ENCODE results near the gene KCNE3. TPM values are rescaled to one million over a fixed set of nuclear protein-coding genes. Genes with fewer than 3 reads are reported as not detected.
A peak's percentile ranks its signal among the peaks of the same experiment; 100 is the strongest.

Gene KCNE3
- total and polyA plus RNA-seq, 2 experiments from 2014 or later, result 0.11 to 0.38 TPM

- Histone ChIP-seq H3K27ac (no peak overlapping the region), H3K4me2 (ENCODE audit: unreplicated experiment) (no peak overlapping the region), H3K4me3 (no peak overlapping the region), H3K9me3 (ENCODE audit: low read depth) (no peaks in the 10 kb centered on the region), H4K20me1 (ENCODE audit: insufficient read depth) (no peaks in the 10 kb centered on the region), H3K9ac (no peak overlapping the region), H3K27me3 (replicated peaks; ENCODE audit: insufficient read depth) (peaks cover 9% of the 10 kb centered on the region; the same call in 1 of the 2 replicates), H3F3A (ENCODE audit: insufficient read depth) (no peaks in the 10 kb centered on the region), H3K9me2 (ENCODE audit: insufficient read depth) (no peaks in the 10 kb centered on the region), H3K4me1 (ENCODE audit: insufficient read depth) (peaks cover 11% of the 10 kb centered on the region; the same call in 1 of the 2 replicates), H2AFZ (no peak overlapping the region), H3K36me3 (ENCODE audit: low read depth) (no peaks in the 10 kb centered on the region), H3K79me2 (ENCODE audit: insufficient read depth) (no peaks in the 10 kb centered on the region)
- no peak for TF ChIP-seq EZH2phosphoT487 (IDR thresholded peaks at IDR 0.05; ENCODE audit: insufficient read depth, low read depth)
- TF ChIP-seq EZH2 (IDR thresholded peaks at IDR 0.05; ENCODE audit: insufficient read depth, poor library complexity, severe bottlenecking), result no peak
- in situ Hi-C loops (cut with MboI), result no loop called here
- WGBS, 2 experiments (ENCODE audit: low coverage in 1 of 2, low lambda C conversion rate in 2 of 2, missing lambda C conversion rate in 2 of 2), result 93 to 95% methylated on average over 1 of the region's 1 CpG
- DNase-seq, result no peak
Observed at GRCh38 chr11:74464746-74465145, 2.6 kb downstream of the KCNE3 start.

GRCh38 chr11:74463216-74463615, 4.1 kb downstream of the KCNE3 start:
- H2AFZ ChIP-seq, result no peak overlapping the region
- no peaks in the 10 kb centered on the region for H3K36me3 ChIP-seq (ENCODE audit: low read depth)
- no peaks in the 10 kb centered on the region for H3F3A ChIP-seq (ENCODE audit: insufficient read depth)
- DNase-seq, result no peak
- 64 to 67% methylated on average over 1 of the region's 1 CpG for WGBS, 2 experiments (ENCODE audit: low coverage in 1 of 2, low lambda C conversion rate in 2 of 2, missing lambda C conversion rate in 2 of 2)
- no peaks in the 10 kb centered on the region for H3K9me2 ChIP-seq (ENCODE audit: insufficient read depth)
- in situ Hi-C loops (cut with MboI), result no loop called here
- H3K4me1 ChIP-seq (ENCODE audit: insufficient read depth), result peaks cover 11% of the 10 kb centered on the region; the same call in 1 of the 2 replicates
- no peak overlapping the region for H3K4me3 ChIP-seq
- peaks cover 3% of the 10 kb centered on the region; the same call in 1 of the 2 replicates for H3K27me3 ChIP-seq (replicated peaks; ENCODE audit: insufficient read depth)
- H3K9me3 ChIP-seq (ENCODE audit: low read depth), result no peaks in the 10 kb centered on the region
- H3K79me2 ChIP-seq (ENCODE audit: insufficient read depth), result no peaks in the 10 kb centered on the region
- H3K9ac ChIP-seq, result no peak overlapping the region
- H3K27ac ChIP-seq, result no peak overlapping the region
- H4K20me1 ChIP-seq (ENCODE audit: insufficient read depth), result no peaks in the 10 kb centered on the region
- H3K4me2 ChIP-seq (ENCODE audit: unreplicated experiment), result no peak overlapping the region
- TF ChIP-seq EZH2 (IDR thresholded peaks at IDR 0.05; ENCODE audit: insufficient read depth, poor library complexity, severe bottlenecking) (no peak), EZH2phosphoT487 (IDR thresholded peaks at IDR 0.05; ENCODE audit: insufficient read depth, low read depth) (no peak)

- no peak overlapping the region for H3K4me2 ChIP-seq (ENCODE audit: unreplicated experiment)
- H3K27ac ChIP-seq, result no peak overlapping the region
- no peaks in the 10 kb centered on the region for H3K79me2 ChIP-seq (ENCODE audit: insufficient read depth)
- TF ChIP-seq EZH2phosphoT487 (IDR thresholded peaks at IDR 0.05; ENCODE audit: insufficient read depth, low read depth) (no peak), EZH2 (IDR thresholded peaks at IDR 0.05; ENCODE audit: insufficient read depth, poor library complexity, severe bottlenecking) (no peak)
- 66 to 69% methylated on average over 5 of the region's 5 CpGs for WGBS, 2 experiments (ENCODE audit: low coverage in 1 of 2, low lambda C conversion rate in 2 of 2, missing lambda C conversion rate in 2 of 2)
- no peak overlapping the region for H3K9ac ChIP-seq
- no peaks in the 10 kb centered on the region for H3K27me3 ChIP-seq (replicated peaks; ENCODE audit: insufficient read depth)
- H3K9me2 ChIP-seq (ENCODE audit: insufficient read depth), result no peaks in the 10 kb centered on the region
- no peaks in the 10 kb centered on the region for H3K36me3 ChIP-seq (ENCODE audit: low read depth)
- H3K4me3 ChIP-seq, result no peak overlapping the region
- no peaks in the 10 kb centered on the region for H3F3A ChIP-seq (ENCODE audit: insufficient read depth)
- peaks cover 11% of the 10 kb centered on the region; the same call in 1 of the 2 replicates for H3K4me1 ChIP-seq (ENCODE audit: insufficient read depth)
- no peak overlapping the region for H2AFZ ChIP-seq
- H4K20me1 ChIP-seq (ENCODE audit: insufficient read depth), result no peaks in the 10 kb centered on the region
- DNase-seq, result no peak
- in situ Hi-C loops (cut with MboI), result no loop called here
- H3K9me3 ChIP-seq (ENCODE audit: low read depth), result no peaks in the 10 kb centered on the region
Observed at GRCh38 chr11:74462631-74463030, 4.7 kb downstream of the KCNE3 start.

GRCh38 chr11:74462009-74462408, 5.3 kb downstream of the KCNE3 start:
- in situ Hi-C loops (cut with MboI), result no loop called here
- no peaks in the 10 kb centered on the region for H3K9me2 ChIP-seq (ENCODE audit: insufficient read depth)
- peak overlapping the region; percentile 48; the same call in 1 of the 2 replicates for H2AFZ ChIP-seq
- H4K20me1 ChIP-seq (ENCODE audit: insufficient read depth), result no peaks in the 10 kb centered on the region
- H3K4me3 ChIP-seq, result no peak overlapping the region
- no peaks in the 10 kb centered on the region for H3F3A ChIP-seq (ENCODE audit: insufficient read depth)
- DNase-seq, result peak; percentile 18
- H3K4me2 ChIP-seq (ENCODE audit: unreplicated experiment), result no peak overlapping the region
- TF ChIP-seq EZH2phosphoT487 (IDR thresholded peaks at IDR 0.05; ENCODE audit: insufficient read depth, low read depth), result no peak
- no peak for TF ChIP-seq EZH2 (IDR thresholded peaks at IDR 0.05; ENCODE audit: insufficient read depth, poor library complexity, severe bottlenecking)
- H3K27ac ChIP-seq, result no peak overlapping the region
- H3K36me3 ChIP-seq (ENCODE audit: low read depth), result no peaks in the 10 kb centered on the region
- H3K9ac ChIP-seq, result no peak overlapping the region
- 63 to 75% methylated on average over 2 of the region's 2 CpGs for WGBS, 2 experiments (ENCODE audit: low coverage in 1 of 2, low lambda C conversion rate in 2 of 2, missing lambda C conversion rate in 2 of 2)
- no peaks in the 10 kb centered on the region for H3K9me3 ChIP-seq (ENCODE audit: low read depth)
- H3K27me3 ChIP-seq (replicated peaks; ENCODE audit: insufficient read depth), result no peaks in the 10 kb centered on the region
- H3K79me2 ChIP-seq (ENCODE audit: insufficient read depth), result no peaks in the 10 kb centered on the region
- H3K4me1 ChIP-seq (ENCODE audit: insufficient read depth), result peaks cover 11% of the 10 kb centered on the region; the same call in 1 of the 2 replicates
